ENCODE results near the gene KLRB1.
"Not testable (repeated sequence)": the region's sequence is repeated elsewhere in the genome, so short reads cannot be mapped to it uniquely, and the experiment has no call there.

The KLRB1 gene

GRCh38 chr12:9607716-9608115 is at the start of gene KLRB1:
KLRB1 (minus strand) TSS chr12:9607916; CDS start chr12:9607839, 77 bp downstream.
- no peak for TF ChIP-seq ZNF274 (IDR thresholded peaks at IDR 0.05; ENCODE audit: low read depth, low read length)
- no peak within 1 kb of the TSS for H3K4me3 ChIP-seq (ENCODE audit: low read length)

- peak overlapping the region; percentile 31; the same call in 1 of the 2 replicates for H3K4me3 ChIP-seq (ENCODE audit: low read length)
- no peak for TF ChIP-seq ZNF274 (IDR thresholded peaks at IDR 0.05; ENCODE audit: low read depth, low read length)
Measured at GRCh38 chr12:9651265-9651729, 43.6 kb upstream of the KLRB1 start.

GRCh38 chr12:9650151-9650576 is 42.4 kb upstream of the KLRB1 start:
- H3K4me3 ChIP-seq (ENCODE audit: low read length), result peak overlapping the region; percentile 81
- TF ChIP-seq ZNF274 (IDR thresholded peaks at IDR 0.05; ENCODE audit: low read depth, low read length), result no peak

- TF ChIP-seq ZNF274 (IDR thresholded peaks at IDR 0.05; ENCODE audit: low read depth, low read length), result no peak
- H3K4me3 ChIP-seq (ENCODE audit: low read length), result peak overlapping the region; percentile 81
Measured at GRCh38 chr12:9649532-9649940, 41.8 kb upstream of the KLRB1 start.

- peak overlapping the region; percentile 81 for H3K4me3 ChIP-seq (ENCODE audit: low read length)
- TF ChIP-seq ZNF274 (IDR thresholded peaks at IDR 0.05; ENCODE audit: low read depth, low read length), result no peak
Measured at GRCh38 chr12:9648701-9649531, 41.2 kb upstream of the KLRB1 start.

GRCh38 chr12:9647825-9648700 is 40.3 kb upstream of the KLRB1 start:
- peak overlapping the region; percentile 81 for H3K4me3 ChIP-seq (ENCODE audit: low read length)
- no peak for TF ChIP-seq ZNF274 (IDR thresholded peaks at IDR 0.05; ENCODE audit: low read depth, low read length)

- H3K4me3 ChIP-seq (ENCODE audit: low read length), result peak overlapping the region; percentile 81; the same call in 1 of the 2 replicates
- no peak for TF ChIP-seq ZNF274 (IDR thresholded peaks at IDR 0.05; ENCODE audit: low read depth, low read length)
Measured at GRCh38 chr12:9646794-9647781, 39.4 kb upstream of the KLRB1 start.

GRCh38 chr12:9644985-9645551 is 37.4 kb upstream of the KLRB1 start:
- H3K4me3 ChIP-seq (ENCODE audit: low read length), result not testable (repeated sequence)

GRCh38 chr12:9643266-9643660 is 35.5 kb upstream of the KLRB1 start:
- H3K4me3 ChIP-seq (ENCODE audit: low read length), result no peak overlapping the region
- TF ChIP-seq ZNF274 (IDR thresholded peaks at IDR 0.05; ENCODE audit: low read depth, low read length), result no peak

- no peak overlapping the region for H3K4me3 ChIP-seq (ENCODE audit: low read length)
- TF ChIP-seq ZNF274 (IDR thresholded peaks at IDR 0.05; ENCODE audit: low read depth, low read length), result no peak
Measured at GRCh38 chr12:9642606-9643265, 35.0 kb upstream of the KLRB1 start.

- H3K4me3 ChIP-seq (ENCODE audit: low read length), result no peak overlapping the region
- no peak for TF ChIP-seq ZNF274 (IDR thresholded peaks at IDR 0.05; ENCODE audit: low read depth, low read length)
Measured at GRCh38 chr12:9640024-9640423, 32.3 kb upstream of the KLRB1 start.

GRCh38 chr12:9636851-9637206 is 29.1 kb upstream of the KLRB1 start:
- no peak for TF ChIP-seq ZNF274 (IDR thresholded peaks at IDR 0.05; ENCODE audit: low read depth, low read length)
- H3K4me3 ChIP-seq (ENCODE audit: low read length), result no peak overlapping the region

Measured in GM08714 (cell line).